NCI-H146 treated with DMSO at 0.1 percent for 48 hours (cell line): ENCODE results near the gene DGCR2.
"Not testable (repeated sequence)": the region's sequence is repeated elsewhere in the genome, so short reads cannot be mapped to it uniquely, and the experiment has no call there.

Experiments
- DNase-seq: peaks from one replicate; lab custom pipeline; 2025; ENCODE audit not compliant: unreplicated experiment; lab: John Stamatoyannopoulos, UW

The DGCR2 gene

DNA sequence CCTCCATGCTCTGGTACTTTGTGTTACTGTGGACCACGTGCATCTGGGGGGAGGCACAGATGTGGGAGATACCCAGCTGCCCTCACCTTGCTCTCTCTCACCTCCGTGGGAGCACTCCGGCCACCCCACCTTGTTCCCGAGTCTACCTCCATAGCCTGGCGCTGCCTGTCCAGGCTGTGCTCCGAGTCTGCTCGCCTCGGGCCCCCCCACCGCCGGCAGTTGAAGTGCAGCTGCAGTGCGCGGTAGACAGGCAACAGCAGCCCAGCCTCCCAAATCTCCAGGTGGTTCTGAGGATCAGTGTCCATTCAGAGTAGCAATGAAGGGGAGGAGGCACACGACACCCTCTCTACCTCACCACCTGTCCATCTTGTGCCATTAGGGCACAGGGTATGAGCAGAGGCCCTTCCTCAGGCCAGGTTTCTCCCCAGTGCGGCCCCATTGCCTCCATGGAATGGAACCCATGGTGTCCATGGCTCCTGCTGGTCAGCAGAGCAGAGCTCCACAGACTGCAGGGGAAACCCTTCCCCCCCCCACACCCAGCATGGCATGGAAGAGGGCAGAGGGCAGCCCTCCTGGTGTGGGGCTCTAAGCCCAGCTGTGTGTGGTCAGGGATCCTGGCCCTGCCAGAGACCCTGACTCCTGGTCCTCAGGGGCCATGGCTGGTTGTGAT is 89.2 kb downstream of the DGCR2 start:
- not testable (repeated sequence) for DNase-seq

DNA sequence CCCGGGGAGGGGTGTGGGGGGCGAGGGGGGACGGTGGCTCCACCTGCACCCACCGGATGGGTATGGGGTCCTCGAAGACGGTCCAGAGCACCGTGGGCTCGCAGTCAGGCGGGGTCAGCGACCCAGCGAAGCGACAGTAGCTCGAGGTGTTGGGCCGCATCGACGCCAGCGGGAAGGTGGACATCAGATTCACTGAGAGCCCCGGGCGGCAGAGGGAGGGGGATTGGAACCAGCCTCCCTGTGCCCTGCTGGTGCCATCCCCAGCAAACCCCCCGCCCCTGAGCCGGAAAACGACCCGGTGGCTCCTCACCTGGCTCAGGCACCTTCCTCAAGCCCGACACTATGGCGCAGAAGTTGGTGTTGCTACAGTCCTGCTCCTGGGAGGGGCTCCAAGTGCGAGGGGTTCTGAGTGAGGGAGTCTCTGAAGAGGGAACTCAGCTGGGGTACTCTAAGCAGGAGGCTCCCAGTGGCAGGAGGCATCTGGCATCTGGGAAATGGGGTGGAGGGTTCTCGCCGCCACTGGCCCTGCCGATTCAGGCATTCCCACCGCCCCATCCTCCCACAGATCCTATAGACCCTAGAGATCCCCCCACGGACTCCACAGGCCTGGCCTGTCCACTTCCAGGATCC is 89.9 kb downstream of the DGCR2 start:
- DNase-seq: not testable (repeated sequence)

DNA sequence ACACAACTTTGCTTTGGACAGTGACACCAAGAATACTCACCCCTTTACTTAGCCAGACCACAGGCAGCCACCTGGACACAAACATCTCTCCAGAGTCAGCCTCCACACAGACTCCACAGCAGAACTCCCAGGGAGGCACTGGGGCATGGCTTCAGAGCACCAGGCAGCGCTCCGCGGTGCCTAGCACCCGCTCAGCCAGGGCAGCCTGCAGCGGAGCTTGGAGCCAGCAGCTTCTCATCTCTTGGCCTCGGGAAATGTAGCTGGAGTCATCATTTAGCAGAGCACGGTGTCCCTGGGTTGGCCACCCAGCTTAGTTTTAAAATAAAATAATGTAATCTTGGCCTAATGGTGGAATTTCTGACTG is 91.3 kb downstream of the DGCR2 start:
- not testable (repeated sequence) for DNase-seq

GRCh38 chr22:19030226-19030888 is 91.9 kb downstream of the DGCR2 start:
- not testable (repeated sequence) for DNase-seq

- DNase-seq: not testable (repeated sequence)
Observed at GRCh38 chr22:19029113-19030103, 92.8 kb downstream of the DGCR2 start.

- DNase-seq: not testable (repeated sequence)
Observed at GRCh38 chr22:19028060-19028455, 94.2 kb downstream of the DGCR2 start.

- DNase-seq: not testable (repeated sequence)
Observed at GRCh38 chr22:19027371-19028059, 94.7 kb downstream of the DGCR2 start.

GRCh38 chr22:19026080-19026479 is 96.1 kb downstream of the DGCR2 start:
- DNase-seq: not testable (repeated sequence)

GRCh38 chr22:19024956-19025489 is 97.2 kb downstream of the DGCR2 start:
- DNase-seq: not testable (repeated sequence)

DNA sequence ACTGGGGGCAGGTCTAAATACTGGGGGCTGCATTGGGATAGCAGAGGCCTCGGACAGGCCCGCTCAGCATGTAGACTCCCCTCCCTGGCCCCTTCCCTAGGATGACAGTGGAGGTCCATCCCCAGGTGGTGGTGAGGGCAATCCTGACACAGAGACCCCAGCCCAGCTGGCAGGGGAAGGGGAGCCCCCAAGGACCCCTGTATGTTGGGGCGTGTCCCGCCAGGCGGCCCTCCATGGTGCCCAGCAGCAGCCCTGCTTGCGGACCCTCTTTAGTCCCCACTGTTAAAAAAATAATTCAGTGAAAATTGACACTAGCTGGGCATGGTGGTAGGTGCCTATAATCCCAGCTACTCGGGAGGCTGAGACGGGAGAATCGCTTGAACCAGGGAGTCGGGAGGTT is 98.3 kb downstream of the DGCR2 start:
- not testable (repeated sequence) for DNase-seq

- DNase-seq: no peak
Observed at GRCh38 chr22:19022755-19023154, 99.5 kb downstream of the DGCR2 start.

GRCh38 chr22:19019679-19020032 is 102.6 kb downstream of the DGCR2 start:
- no peak for DNase-seq

GRCh38 chr22:19019029-19019678 is 103.1 kb downstream of the DGCR2 start:
- no peak for DNase-seq

DNA sequence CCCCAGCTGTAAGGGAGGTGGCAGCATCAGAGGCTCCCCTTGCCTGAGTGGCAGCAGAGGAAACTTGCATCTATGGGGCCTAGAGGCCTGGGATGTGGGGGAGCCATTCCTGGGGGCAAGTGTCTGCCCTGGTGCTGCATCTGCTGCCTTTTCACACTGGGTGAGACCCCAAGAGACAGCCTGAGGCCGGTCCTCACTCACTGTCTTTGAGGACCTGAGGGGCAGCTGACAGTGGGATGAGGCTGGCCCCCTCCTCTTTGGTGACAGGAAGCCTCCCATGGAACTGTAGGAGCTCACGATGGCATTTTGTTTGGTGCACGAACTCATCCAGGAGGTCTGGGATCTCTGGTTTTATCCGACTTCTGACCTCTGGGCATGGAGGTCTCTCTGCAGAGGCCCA is 104.0 kb downstream of the DGCR2 start:
- no peak for DNase-seq

GRCh38 chr22:19016081-19016766 is 106.0 kb downstream of the DGCR2 start:
- DNase-seq: no peak

GRCh38 chr22:19014886-19015285 is 107.3 kb downstream of the DGCR2 start:
- no peak for DNase-seq

GRCh38 chr22:19013881-19014598 is 108.2 kb downstream of the DGCR2 start:
- not testable (repeated sequence) for DNase-seq

- not testable (repeated sequence) for DNase-seq
Observed at GRCh38 chr22:19013411-19013810, 108.8 kb downstream of the DGCR2 start.
